IPS-20b (cell line): ENCODE data around the gene CTXN1.
A peak's percentile ranks its signal among the peaks of the same experiment; 100 is the strongest.
"Not testable (repeated sequence)": the region's sequence is repeated elsewhere in the genome, so short reads cannot be mapped to it uniquely, and the experiment has no call there.

Experiments used
- H3K27ac ChIP-seq: one replicate; pipeline ENCODE4 v1.5.1; 2013; ENCODE audit warnings: low read length
- H3K27me3 ChIP-seq: 2 replicates; pipeline ENCODE4 v1.6.1; 2013; ENCODE audit warnings: mild to moderate bottlenecking, low read length, inconsistent platforms; ENCODE audit not compliant: insufficient read depth
- H3K36me3 ChIP-seq: 2 replicates; pipeline ENCODE4 v1.6.1; 2013; ENCODE audit warnings: low read depth, mild to moderate bottlenecking, inconsistent platforms, low read length, moderate library complexity; ENCODE audit not compliant: insufficient read depth
- H3K4me1 ChIP-seq: 2 replicates; pipeline ENCODE4 v1.6.1; 2013; ENCODE audit warnings: mild to moderate bottlenecking, control low read depth, inconsistent platforms, low read length, moderate library complexity; ENCODE audit not compliant: insufficient read depth
- H3K4me3 ChIP-seq: 2 replicates; pipeline ENCODE4 v1.5.1; 2013; ENCODE audit warnings: mild to moderate bottlenecking, low read length, inconsistent platforms
- H3K9ac ChIP-seq: 2 replicates; pipeline ENCODE4 v1.6.1; 2013; ENCODE audit warnings: low read depth, mild to moderate bottlenecking, inconsistent platforms, low read length, moderate library complexity
- H3K9me3 ChIP-seq: 2 replicates; pipeline ENCODE4 v1.6.1; 2013; ENCODE audit warnings: mild to moderate bottlenecking, low read depth, low read length, inconsistent platforms; ENCODE audit not compliant: insufficient read depth

The CTXN1 gene

GRCh38 chr19:7930765-7931164 lies 4.8 kb upstream of the CTXN1 start:
- Histone ChIP-seq H3K36me3 (peaks cover 55% of the 10 kb centered on the region), H3K27me3 (no peaks in the 10 kb centered on the region), H3K4me3 (no peak overlapping the region), H3K27ac (no peak overlapping the region), H3K9ac (no peak overlapping the region), H3K4me1 (no peaks in the 10 kb centered on the region; the same call in 1 of the 2 replicates), H3K9me3 (no peaks in the 10 kb centered on the region)

- not testable (repeated sequence) for H3K4me1 ChIP-seq, H3K9ac ChIP-seq, H3K4me3 ChIP-seq, H3K27ac ChIP-seq, H3K9me3 ChIP-seq, H3K27me3 ChIP-seq
- H3K36me3 ChIP-seq = peaks cover 47% of the 10 kb centered on the region
Observed at GRCh38 chr19:7930030-7930429, 4.1 kb upstream of the CTXN1 start.

DNA sequence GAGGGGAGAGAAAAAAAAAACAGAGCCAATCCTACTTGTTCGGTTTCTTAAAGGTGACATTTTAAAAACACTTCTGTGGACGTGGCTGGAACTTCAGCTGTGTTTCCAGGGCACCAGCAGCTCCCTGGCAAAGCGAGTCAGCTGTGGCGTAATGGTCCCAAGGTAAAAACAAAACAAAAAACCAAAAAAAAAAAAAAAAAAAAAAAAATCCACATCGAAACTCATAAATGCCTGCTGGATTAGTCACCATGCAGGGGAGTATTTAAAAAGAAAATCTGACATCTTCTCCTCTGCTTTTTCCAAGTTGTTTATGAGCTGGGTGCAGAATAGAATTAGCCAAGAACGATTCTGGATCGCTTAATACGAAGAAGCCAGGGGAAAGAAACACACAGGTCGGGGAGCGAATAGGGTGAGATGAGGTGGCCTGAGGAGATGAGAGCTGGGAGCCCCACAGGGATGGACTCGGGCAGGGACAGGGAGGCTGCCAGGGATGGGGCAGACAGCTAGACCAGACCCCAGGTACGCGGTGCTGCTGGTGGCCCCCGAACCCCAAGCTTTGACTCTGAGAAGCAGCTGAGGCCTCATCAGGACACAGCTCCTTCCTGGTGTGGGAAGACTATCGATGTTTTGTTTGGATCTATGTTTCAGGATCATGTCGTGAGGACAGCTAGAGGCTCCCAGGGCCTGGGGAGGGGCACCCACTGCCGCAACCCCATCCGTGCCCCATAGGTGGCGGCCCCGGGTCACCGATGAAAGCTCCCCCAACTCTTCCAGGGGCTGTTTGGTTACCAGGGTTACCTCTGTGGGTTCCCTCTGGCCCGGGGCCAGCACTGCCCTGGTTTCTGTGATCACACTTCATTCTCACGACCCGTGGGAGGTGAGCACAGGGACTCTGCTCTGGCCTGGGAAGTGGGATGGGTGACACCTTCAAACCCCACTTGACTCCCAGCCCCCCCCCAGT lies 3.1 kb upstream of the CTXN1 start:
- Histone ChIP-seq H3K4me1 (no peaks in the 10 kb centered on the region; the same call in 1 of the 2 replicates), H3K27ac (no peak overlapping the region), H3K9ac (no peak overlapping the region), H3K36me3 (peaks cover 41% of the 10 kb centered on the region), H3K4me3 (no peak overlapping the region), H3K9me3 (no peaks in the 10 kb centered on the region), H3K27me3 (no peaks in the 10 kb centered on the region)

- H3K27ac ChIP-seq = no peak overlapping the region
- H3K9ac ChIP-seq = no peak overlapping the region
- no peaks in the 10 kb centered on the region for H3K27me3 ChIP-seq
- H3K36me3 ChIP-seq = peaks cover 34% of the 10 kb centered on the region
- no peaks in the 10 kb centered on the region; the same call in 1 of the 2 replicates for H3K4me1 ChIP-seq
- H3K4me3 ChIP-seq = no peak overlapping the region
- H3K9me3 ChIP-seq = no peaks in the 10 kb centered on the region
Observed at GRCh38 chr19:7928334-7928706, 2.4 kb upstream of the CTXN1 start.

GRCh38 chr19:7927605-7928333 lies 1.8 kb upstream of the CTXN1 start:
- Histone ChIP-seq H3K36me3 (peaks cover 28% of the 10 kb centered on the region), H3K27me3 (no peaks in the 10 kb centered on the region), H3K9me3 (no peaks in the 10 kb centered on the region), H3K4me3 (no peak overlapping the region), H3K4me1 (no peaks in the 10 kb centered on the region; the same call in 1 of the 2 replicates), H3K27ac (no peak overlapping the region), H3K9ac (no peak overlapping the region)

- H3K9ac ChIP-seq = no peak overlapping the region; the same call in 1 of the 2 replicates
- no peaks in the 10 kb centered on the region for H3K27me3 ChIP-seq
- no peaks in the 10 kb centered on the region; the same call in 1 of the 2 replicates for H3K4me1 ChIP-seq
- H3K27ac ChIP-seq = no peak overlapping the region
- no peaks in the 10 kb centered on the region for H3K9me3 ChIP-seq
- H3K36me3 ChIP-seq = peaks cover 26% of the 10 kb centered on the region
- H3K4me3 ChIP-seq = peak overlapping the region; percentile 68; the same call in 1 of the 2 replicates
Observed at GRCh38 chr19:7926727-7927604, 1.0 kb upstream of the CTXN1 start.

GRCh38 chr19:7925171-7925851 lies 624 bp downstream of the CTXN1 start:
- no peaks in the 10 kb centered on the region for H3K9me3 ChIP-seq
- no peak overlapping the region for H3K27ac ChIP-seq
- H3K4me1 ChIP-seq = no peaks in the 10 kb centered on the region; the same call in 1 of the 2 replicates
- no peak overlapping the region for H3K9ac ChIP-seq
- H3K4me3 ChIP-seq = peak overlapping the region; percentile 56; the same call in 1 of the 2 replicates
- H3K27me3 ChIP-seq = no peaks in the 10 kb centered on the region
- peaks cover 11% of the 10 kb centered on the region for H3K36me3 ChIP-seq

DNA sequence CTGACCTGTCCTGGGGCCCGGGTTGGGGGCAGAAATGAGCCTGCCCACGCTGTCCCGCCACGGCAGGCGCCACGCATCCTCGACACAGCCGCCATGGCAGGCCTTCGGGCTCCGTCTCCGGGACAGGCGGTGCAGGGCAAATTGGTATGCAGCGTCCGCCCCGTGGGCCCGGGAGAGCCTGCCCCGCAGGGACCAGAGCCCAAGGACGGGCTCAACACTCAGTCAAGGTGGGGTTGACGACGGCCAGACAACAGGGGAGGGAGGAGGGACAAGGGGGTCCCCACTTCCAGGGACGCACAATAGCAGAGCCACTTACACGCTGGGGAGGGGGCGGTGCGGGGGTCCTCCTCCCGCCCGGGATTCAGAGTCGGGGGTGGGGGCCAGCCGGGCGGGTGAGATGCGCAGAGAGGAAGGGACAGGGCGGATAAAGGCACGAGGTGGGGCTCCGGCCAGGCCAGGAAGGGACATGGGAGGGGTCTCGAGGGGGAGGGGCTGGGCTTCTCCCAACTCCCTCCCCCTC lies 1.2 kb downstream of the CTXN1 start:
- peak overlapping the region; percentile 56; the same call in 1 of the 2 replicates for H3K4me3 ChIP-seq
- no peak overlapping the region for H3K27ac ChIP-seq

DNA sequence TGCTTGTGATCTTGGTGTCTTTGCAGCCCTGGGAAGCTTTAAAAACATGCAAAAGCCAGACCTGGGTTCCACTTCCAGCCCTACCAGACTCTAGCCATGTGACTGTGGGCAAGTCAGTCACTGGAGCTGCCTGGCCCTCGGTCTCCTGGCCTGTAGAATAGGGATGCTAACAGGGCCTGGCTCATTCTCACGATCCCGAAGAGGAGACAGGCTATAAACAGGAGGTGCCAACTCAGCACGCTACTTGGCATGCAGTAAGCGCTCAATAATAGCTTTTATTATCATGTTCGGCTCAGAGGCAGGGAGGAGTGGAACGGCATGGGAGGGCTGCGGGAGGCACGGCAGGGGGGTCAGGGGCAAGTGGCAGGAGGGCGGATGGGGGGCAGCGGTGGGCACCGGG lies 1.7 kb downstream of the CTXN1 start:
- Histone ChIP-seq H3K4me3 (no peak overlapping the region), H3K9me3 (no peaks in the 10 kb centered on the region), H3K27me3 (peaks cover under 1% of the 10 kb centered on the region; the same call in 1 of the 2 replicates), H3K27ac (no peak overlapping the region), H3K4me1 (no peaks in the 10 kb centered on the region; the same call in 1 of the 2 replicates), H3K9ac (no peak overlapping the region), H3K36me3 (peaks cover 7% of the 10 kb centered on the region; the same call in 1 of the 2 replicates)

More for the DNA sequence above, 1.2 kb downstream of the CTXN1 start:
- no peaks in the 10 kb centered on the region for H3K9me3 ChIP-seq
- H3K4me1 ChIP-seq = no peaks in the 10 kb centered on the region; the same call in 1 of the 2 replicates
- H3K27me3 ChIP-seq = no peaks in the 10 kb centered on the region
- no peak overlapping the region for H3K9ac ChIP-seq
- H3K36me3 ChIP-seq = peaks cover 7% of the 10 kb centered on the region; the same call in 1 of the 2 replicates

DNA sequence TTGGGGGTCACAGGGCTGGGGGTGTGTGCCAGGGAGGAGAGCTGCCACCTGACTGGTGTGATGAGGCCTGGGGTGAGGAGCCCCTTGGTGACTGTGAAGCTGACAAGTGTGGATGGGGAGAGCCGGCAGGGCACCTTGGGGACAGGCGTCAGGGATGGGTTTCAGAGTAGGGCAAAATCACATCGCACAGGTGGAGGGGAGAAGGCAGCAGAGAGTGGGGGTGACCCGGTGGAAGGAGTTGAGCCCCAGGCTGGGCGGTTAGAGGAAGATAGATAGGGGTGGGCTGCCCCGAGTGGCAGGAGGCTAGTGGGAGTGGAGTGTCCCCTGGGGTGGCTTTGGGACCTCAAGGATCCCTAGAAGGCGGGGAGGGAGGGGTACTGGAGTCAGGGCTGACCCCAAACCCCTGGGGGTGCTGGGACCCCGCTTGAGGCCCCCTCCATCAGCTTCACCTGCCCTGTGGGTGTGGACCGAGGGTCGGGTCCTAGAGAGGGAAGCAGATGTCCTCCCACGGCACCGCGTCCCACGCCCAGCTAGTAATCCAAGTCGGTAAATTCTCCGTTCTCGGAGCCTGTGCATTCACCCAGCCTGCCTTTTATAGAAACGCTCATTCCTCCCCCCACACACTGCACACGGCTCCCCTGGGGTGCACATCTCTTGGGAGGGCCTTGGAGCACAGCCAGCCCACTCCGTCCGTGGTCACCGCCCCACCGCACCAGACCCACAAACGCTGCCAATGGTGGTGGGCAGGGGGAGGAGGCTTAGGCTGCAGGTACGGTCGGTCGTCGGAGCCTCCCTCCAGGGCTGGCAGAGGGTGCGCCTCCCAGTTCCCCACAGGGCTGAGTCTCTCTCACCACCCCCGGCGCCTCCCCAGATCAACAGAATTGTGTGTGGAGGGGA lies 2.4 kb downstream of the CTXN1 start:
- Histone ChIP-seq H3K4me1 (no peaks in the 10 kb centered on the region; the same call in 1 of the 2 replicates), H3K27me3 (peaks cover 8% of the 10 kb centered on the region), H3K9ac (no peak overlapping the region), H3K27ac (no peak overlapping the region), H3K36me3 (peaks cover 7% of the 10 kb centered on the region; the same call in 1 of the 2 replicates), H3K9me3 (no peaks in the 10 kb centered on the region), H3K4me3 (no peak overlapping the region)
